ENCODE results near the gene GPR26.

DNA sequence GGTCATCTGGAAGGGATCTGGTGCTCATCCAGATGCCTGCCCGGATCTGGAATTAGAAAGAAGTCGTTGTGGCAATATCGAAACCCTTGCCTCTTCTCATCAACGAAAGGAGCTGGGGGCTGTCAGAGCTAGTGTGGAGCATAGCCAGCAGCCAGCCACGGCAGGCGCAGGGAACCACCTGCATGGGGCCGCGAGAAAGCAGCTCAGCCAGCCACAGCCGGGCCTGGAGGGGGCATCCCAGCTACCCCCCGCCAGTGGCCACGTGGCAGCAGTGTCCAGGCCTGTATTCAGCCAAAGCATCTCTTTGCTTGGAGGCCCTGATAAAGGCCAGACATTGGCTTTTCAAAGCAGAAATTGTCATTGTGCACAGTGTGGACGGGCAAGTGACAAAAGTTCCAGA is 19.1 kb downstream of the GPR26 start:
- TF ChIP-seq GATA2 (IDR thresholded peaks at IDR 0.05; ENCODE audit: low read depth, low read length) (no peak), GATA3 (IDR thresholded peaks at IDR 0.05; ENCODE audit: low read depth, low read length) (no peak)
